ENCODE measurements around the gene RBM4B.

DNA sequence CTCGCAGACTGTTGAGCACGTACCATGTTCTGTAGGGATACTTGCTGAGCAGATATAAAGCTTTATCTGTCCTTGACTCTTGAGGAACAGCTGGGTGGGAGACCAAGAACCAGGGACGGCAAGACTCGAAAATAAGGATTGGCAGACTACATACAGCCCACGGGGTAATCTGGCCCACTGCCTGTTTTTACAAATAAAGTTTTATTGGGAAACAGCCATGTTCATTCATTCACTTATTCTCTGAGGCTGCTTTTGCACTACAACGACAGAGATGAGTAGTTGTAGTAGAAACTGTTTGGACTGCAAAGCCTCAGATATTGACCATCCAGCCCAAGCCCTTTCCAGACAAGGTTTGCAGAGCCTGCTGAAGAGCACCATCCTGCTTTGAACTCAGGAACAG is 20.3 kb upstream of the RBM4B start:
- no peak for TF ChIP-seq RXRA (IDR thresholded peaks at IDR 0.05)
- TF ChIP-seq, protein P1, sequence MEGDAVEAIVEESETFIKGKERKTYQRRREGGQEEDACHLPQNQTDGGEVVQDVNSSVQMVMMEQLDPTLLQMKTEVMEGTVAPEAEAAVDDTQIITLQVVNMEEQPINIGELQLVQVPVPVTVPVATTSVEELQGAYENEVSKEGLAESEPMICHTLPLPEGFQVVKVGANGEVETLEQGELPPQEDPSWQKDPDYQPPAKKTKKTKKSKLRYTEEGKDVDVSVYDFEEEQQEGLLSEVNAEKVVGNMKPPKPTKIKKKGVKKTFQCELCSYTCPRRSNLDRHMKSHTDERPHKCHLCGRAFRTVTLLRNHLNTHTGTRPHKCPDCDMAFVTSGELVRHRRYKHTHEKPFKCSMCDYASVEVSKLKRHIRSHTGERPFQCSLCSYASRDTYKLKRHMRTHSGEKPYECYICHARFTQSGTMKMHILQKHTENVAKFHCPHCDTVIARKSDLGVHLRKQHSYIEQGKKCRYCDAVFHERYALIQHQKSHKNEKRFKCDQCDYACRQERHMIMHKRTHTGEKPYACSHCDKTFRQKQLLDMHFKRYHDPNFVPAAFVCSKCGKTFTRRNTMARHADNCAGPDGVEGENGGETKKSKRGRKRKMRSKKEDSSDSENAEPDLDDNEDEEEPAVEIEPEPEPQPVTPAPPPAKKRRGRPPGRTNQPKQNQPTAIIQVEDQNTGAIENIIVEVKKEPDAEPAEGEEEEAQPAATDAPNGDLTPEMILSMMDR (IDR thresholded peaks at IDR 0.05; ENCODE audit: low read depth, low read length, missing input control) = no peak
- TF ChIP-seq ZBTB33 (IDR thresholded peaks at IDR 0.05) = no peak
- TF ChIP-seq SP1 (IDR thresholded peaks at IDR 0.05) = no peak
- no peak for TF ChIP-seq YY1 (IDR thresholded peaks at IDR 0.05)
- TF ChIP-seq EGR1 (IDR thresholded peaks at IDR 0.05; ENCODE audit: low read depth in 2 of 2) = no peak
- TF ChIP-seq REST (IDR thresholded peaks at IDR 0.05) = no peak
- TF ChIP-seq, protein P2, sequence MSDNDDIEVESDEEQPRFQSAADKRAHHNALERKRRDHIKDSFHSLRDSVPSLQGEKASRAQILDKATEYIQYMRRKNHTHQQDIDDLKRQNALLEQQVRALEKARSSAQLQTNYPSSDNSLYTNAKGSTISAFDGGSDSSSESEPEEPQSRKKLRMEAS (IDR thresholded peaks at IDR 0.05) = no peak
- TF ChIP-seq JUND (IDR thresholded peaks at IDR 0.05) = no peak

All from liver (tissue), 3 donors.